Cardiac muscle cell (in vitro differentiated cells and primary cell): Measurements from ENCODE around the gene OPA1. TPM values are rescaled to one million over a fixed set of nuclear protein-coding genes. Genes with fewer than 3 reads are reported as not detected.

Source experiments
- DNase-seq, 2 donors: peaks; one replicate each; pipeline versions ENCODE4 v3.0.0 to v3.0.0-alpha.2; 2010 to 2017; ENCODE audit warnings: low read depth in 1 of 2, low spot score in 1 of 2
- H3K27ac ChIP-seq: fragments of 200-600 bp; sonication (generic); 2 replicates; pipeline ENCODE4 v1.5.1; 2016
- H3K27me3 ChIP-seq: fragments of 200-600 bp; sonication (generic); 2 replicates; pipeline ENCODE4 v1.6.0; 2016; ENCODE audit warnings: control low read depth
- H3K36me3 ChIP-seq: fragments of 200-600 bp; sonication (generic); 2 replicates; pipeline ENCODE4 v1.5.1; 2016; ENCODE audit warnings: control low read depth
- H3K4me1 ChIP-seq: fragments of 200-600 bp; sonication (generic); 2 replicates; pipeline ENCODE4 v1.8.1; 2017; ENCODE audit warnings: low read depth, mild to moderate bottlenecking, mixed run types
- H3K4me3 ChIP-seq: fragments of 200-600 bp; sonication (generic); 2 replicates; pipeline ENCODE4 v1.5.1; 2016; ENCODE audit warnings: mild to moderate bottlenecking
- H3K9me3 ChIP-seq: fragments of 200-600 bp; sonication (generic); 2 replicates; pipeline ENCODE4 v1.5.1; 2017; ENCODE audit warnings: low read depth, mild to moderate bottlenecking, control low read depth
- CTCF ChIP-seq: IDR thresholded peaks from 2 replicates; pipeline ENCODE4 v1.5.1; 2012; ENCODE audit warnings: low read depth, mild to moderate bottlenecking, low read length
- polyA plus RNA-seq: library from polyadenylated mRNA; unstranded; fragments of >200 nt; fragmentation: Nextera tagmentation; extraction: Ambion mirVana; gene quantifications from 2 replicates; pipeline ENCODE4 v1.2.1, GENCODE V29; 2016
- total RNA-seq: library from RNA; depleted of rRNA; stranded (reverse); fragments of >200 nt; gene quantifications from 2 replicates; pipeline ENCODE4 v1.2.3, GENCODE V29; 2016

Gene OPA1
- total and polyA plus RNA-seq, 2 experiments from 2014 or later: 26.6 to 54.4 TPM

GRCh38 chr3:193728429-193729087 lies 135.6 kb downstream of the OPA1 start:
- Histone ChIP-seq H3K27me3 (no peaks in the 10 kb centered on the region), H3K27ac (no peak overlapping the region), H3K36me3 (no peaks in the 10 kb centered on the region), H3K4me1 (no peaks in the 10 kb centered on the region), H3K4me3 (no peak overlapping the region), H3K9me3 (no peaks in the 10 kb centered on the region)
- no peak for DNase-seq
- no peak for TF ChIP-seq CTCF

GRCh38 chr3:193729088-193729465 lies 136.1 kb downstream of the OPA1 start:
- H3K9me3 ChIP-seq: no peaks in the 10 kb centered on the region
- DNase-seq: no peak
- no peak overlapping the region for H3K27ac ChIP-seq
- TF ChIP-seq CTCF: no peak
- no peaks in the 10 kb centered on the region for H3K27me3 ChIP-seq
- H3K4me3 ChIP-seq: no peak overlapping the region
- H3K36me3 ChIP-seq: no peaks in the 10 kb centered on the region
- H3K4me1 ChIP-seq: no peaks in the 10 kb centered on the region

GRCh38 chr3:193729601-193730000 lies 136.6 kb downstream of the OPA1 start:
- H3K4me3 ChIP-seq: no peak overlapping the region
- TF ChIP-seq CTCF: no peak
- no peaks in the 10 kb centered on the region for H3K36me3 ChIP-seq
- no peak for DNase-seq
- no peaks in the 10 kb centered on the region for H3K9me3 ChIP-seq
- H3K27me3 ChIP-seq: no peaks in the 10 kb centered on the region
- H3K4me1 ChIP-seq: no peaks in the 10 kb centered on the region
- no peak overlapping the region for H3K27ac ChIP-seq

- H3K9me3 ChIP-seq: no peaks in the 10 kb centered on the region
- H3K27ac ChIP-seq: no peak overlapping the region
- no peaks in the 10 kb centered on the region for H3K4me1 ChIP-seq
- no peak overlapping the region for H3K4me3 ChIP-seq
- DNase-seq: no peak
- no peaks in the 10 kb centered on the region for H3K27me3 ChIP-seq
- no peaks in the 10 kb centered on the region for H3K36me3 ChIP-seq
- TF ChIP-seq CTCF: no peak
Observed at GRCh38 chr3:193730511-193730910, 137.5 kb downstream of the OPA1 start.

GRCh38 chr3:193730976-193731375 lies 138.0 kb downstream of the OPA1 start:
- no peak for DNase-seq
- H3K4me3 ChIP-seq: no peak overlapping the region
- no peaks in the 10 kb centered on the region for H3K4me1 ChIP-seq
- H3K9me3 ChIP-seq: no peaks in the 10 kb centered on the region
- no peak overlapping the region for H3K27ac ChIP-seq
- TF ChIP-seq CTCF: no peak
- no peaks in the 10 kb centered on the region for H3K27me3 ChIP-seq
- H3K36me3 ChIP-seq: no peaks in the 10 kb centered on the region
